ENCODE data around the gene ACIN1.
"Not testable (repeated sequence)": the region's sequence is repeated elsewhere in the genome, so short reads cannot be mapped to it uniquely, and the experiment has no call there.

Gene ACIN1

GRCh38 chr14:23021889-23022442 lies 73.0 kb downstream of the ACIN1 start:
- no peak for DNase-seq (ENCODE audit: low read depth)
- no peak for TF ChIP-seq CTCF (conservative IDR thresholded peaks at IDR 0.05; ENCODE audit: low read depth, low read length)
- H3K4me3 ChIP-seq (ENCODE audit: low read length), result no peak overlapping the region

GRCh38 chr14:23021434-23021833 lies 73.5 kb downstream of the ACIN1 start:
- no peak for TF ChIP-seq CTCF (conservative IDR thresholded peaks at IDR 0.05; ENCODE audit: low read depth, low read length)
- no peak overlapping the region for H3K4me3 ChIP-seq (ENCODE audit: low read length)
- DNase-seq (ENCODE audit: low read depth), result no peak

GRCh38 chr14:23020143-23021128 lies 74.5 kb downstream of the ACIN1 start:
- no peak for TF ChIP-seq CTCF (conservative IDR thresholded peaks at IDR 0.05; ENCODE audit: low read depth, low read length)
- H3K4me3 ChIP-seq (ENCODE audit: low read length), result no peak overlapping the region
- DNase-seq (ENCODE audit: low read depth), result no peak

GRCh38 chr14:23018107-23018506 lies 76.8 kb downstream of the ACIN1 start:
- no peak for DNase-seq (ENCODE audit: low read depth)
- no peak overlapping the region for H3K4me3 ChIP-seq (ENCODE audit: low read length)
- TF ChIP-seq CTCF (conservative IDR thresholded peaks at IDR 0.05; ENCODE audit: low read depth, low read length), result no peak

GRCh38 chr14:23017091-23017490 lies 77.8 kb downstream of the ACIN1 start:
- TF ChIP-seq CTCF (conservative IDR thresholded peaks at IDR 0.05; ENCODE audit: low read depth, low read length), result no peak
- H3K4me3 ChIP-seq (ENCODE audit: low read length), result no peak overlapping the region
- DNase-seq (ENCODE audit: low read depth), result no peak

GRCh38 chr14:23015618-23016017 lies 79.3 kb downstream of the ACIN1 start:
- DNase-seq (ENCODE audit: low read depth), result no peak
- TF ChIP-seq CTCF (conservative IDR thresholded peaks at IDR 0.05; ENCODE audit: low read depth, low read length), result no peak
- no peak overlapping the region for H3K4me3 ChIP-seq (ENCODE audit: low read length)

- not testable (repeated sequence) for DNase-seq (ENCODE audit: low read depth)
Observed at GRCh38 chr14:23013749-23014054, 81.2 kb downstream of the ACIN1 start.

More at GRCh38 chr14:23013749-23014054, 81.2 kb downstream of the ACIN1 start:
- H3K4me3 ChIP-seq (ENCODE audit: low read length), result not testable (repeated sequence)

Measured in retinal pigment epithelial cell (primary cell).